Activated CD8-positive, alpha-beta memory T cell treated with anti-CD3 and anti-CD28 coated beads, Interleukin-2, amount 50 U/mL, for 24 hours (primary cell): ENCODE results near the gene HOXB5.

Experiments used
- DNase-seq: peaks from one replicate; pipeline ENCODE4 v3.0.0-alpha.2; 2020; ENCODE audit errors: extremely low read depth

The HOXB5 gene

GRCh38 chr17:48589060-48589830 is 4.3 kb downstream of the HOXB5 start:
- no peak for DNase-seq

- no peak for DNase-seq
Measured at GRCh38 chr17:48588528-48588927, 5.1 kb downstream of the HOXB5 start.

- DNase-seq: no peak
Measured at GRCh38 chr17:48588074-48588415, 5.5 kb downstream of the HOXB5 start.

- DNase-seq: no peak
Measured at GRCh38 chr17:48587276-48588073, 6.1 kb downstream of the HOXB5 start.

- no peak for DNase-seq
Measured at GRCh38 chr17:48586355-48587258, 7.0 kb downstream of the HOXB5 start.

GRCh38 chr17:48584223-48584741 is 9.3 kb downstream of the HOXB5 start:
- DNase-seq: no peak

GRCh38 chr17:48583708-48584222 is 9.8 kb downstream of the HOXB5 start:
- DNase-seq: no peak

GRCh38 chr17:48582750-48583069 is 10.9 kb downstream of the HOXB5 start:
- no peak for DNase-seq

GRCh38 chr17:48579760-48580554 is 13.6 kb downstream of the HOXB5 start:
- no peak for DNase-seq

- no peak for DNase-seq
Measured at GRCh38 chr17:48579471-48579759, 14.2 kb downstream of the HOXB5 start.

- no peak for DNase-seq
Measured at GRCh38 chr17:48578616-48579470, 14.7 kb downstream of the HOXB5 start.

GRCh38 chr17:48577946-48578615 is 15.5 kb downstream of the HOXB5 start, which contains the start of gene HOXB4:
Gene HOXB4 (minus strand): TSS chr17:48578350. CDS start chr17:48578319, 31 bp downstream.
- DNase-seq: peak; percentile 38

GRCh38 chr17:48577330-48577945 is 16.1 kb downstream of the HOXB5 start:
- DNase-seq: no peak

GRCh38 chr17:48576479-48577309 is 16.9 kb downstream of the HOXB5 start:
- DNase-seq: no peak

- no peak for DNase-seq
Measured at GRCh38 chr17:48575673-48576478, 17.7 kb downstream of the HOXB5 start.

- DNase-seq: no peak
Measured at GRCh38 chr17:48575066-48575582, 18.5 kb downstream of the HOXB5 start.

- no peak for DNase-seq
Measured at GRCh38 chr17:48574505-48575065, 19.0 kb downstream of the HOXB5 start.
